Measurements from ENCODE around the gene DISC1. TPM values are rescaled to one million over a fixed set of nuclear protein-coding genes. Genes with fewer than 3 reads are reported as not detected.

DISC1 gene
- total RNA-seq, 1 experiment from 2014 or later, result 1.8 TPM

- no peaks in the 10 kb centered on the region for H3K27me3 ChIP-seq (ENCODE audit: insufficient read depth, low read length)
- H3K36me3 ChIP-seq (ENCODE audit: control insufficient read depth in 1 of 2, insufficient read depth in 2 of 2, low read length in 2 of 2), result no peaks in the 10 kb centered on the region
- H4K20me1 ChIP-seq (ENCODE audit: insufficient read depth), result no peaks in the 10 kb centered on the region
- TF ChIP-seq JUND (IDR thresholded peaks at IDR 0.05) (no peak), ELF1 (IDR thresholded peaks at IDR 0.05; ENCODE audit: borderline replicate concordance, low read depth) (no peak), ZFX (IDR thresholded peaks at IDR 0.05) (no peak), RAD21 (IDR thresholded peaks at IDR 0.05; ENCODE audit: low read depth) (no peak), POLR2AphosphoS5 (IDR thresholded peaks at IDR 0.05; ENCODE audit: low read depth, low read length) (no peak), SIN3A (IDR thresholded peaks at IDR 0.05; ENCODE audit: low read depth) (no peak), ZNF274 (IDR thresholded peaks at IDR 0.05; ENCODE audit: low read depth, low read length) (no peak), CTCF (IDR thresholded peaks at IDR 0.05 in 2 of 3, conservative IDR thresholded peaks at IDR 0.05 in 1 of 3; ENCODE audit: borderline replicate concordance in 1 of 3, insufficient read depth in 1 of 3, low read depth in 2 of 3, low read length in 2 of 3) (no peak), FOSL1 (IDR thresholded peaks at IDR 0.05; ENCODE audit: low read depth) (no peak), ZBTB33 (IDR thresholded peaks at IDR 0.05; ENCODE audit: extremely low read depth, insufficient replicate concordance, low read length) (no peak), REST (IDR thresholded peaks at IDR 0.05; ENCODE audit: low read depth) (no peak), MAX (IDR thresholded peaks at IDR 0.05) (no peak), POLR2A (IDR thresholded peaks at IDR 0.05; ENCODE audit: borderline replicate concordance, extremely low read depth, insufficient read depth, insufficient read length) (no peak), EZH2 (IDR thresholded peaks at IDR 0.05) (no peak), CBX3 (IDR thresholded peaks at IDR 0.05; ENCODE audit: low read depth) (no peak), EGR1 (IDR thresholded peaks at IDR 0.05; ENCODE audit: low read depth) (no peak), ATF3 (IDR thresholded peaks at IDR 0.05) (no peak), SRF (IDR thresholded peaks at IDR 0.05; ENCODE audit: low read depth) (no peak)
- H3K4me1 ChIP-seq (ENCODE audit: control insufficient read depth in 1 of 2, insufficient read depth in 2 of 2, low read length in 2 of 2), result no peaks in the 10 kb centered on the region
- H3K27ac ChIP-seq (ENCODE audit: low read depth, low read length), result no peak overlapping the region
- ATAC-seq (no peak), DNase-seq (ENCODE audit: low read depth, low spot score) (no peak)
- H3K4me2 ChIP-seq (ENCODE audit: low read length), result no peak overlapping the region
- H3K9me3 ChIP-seq (ENCODE audit: control insufficient read depth in 1 of 2, insufficient read depth in 1 of 2, low read depth in 1 of 2, low read length in 2 of 2), result no peaks in the 10 kb centered on the region
- no TSS peak for BruUV-seq (replicated peaks)
- no peaks in the 10 kb centered on the region for H3K9me2 ChIP-seq (ENCODE audit: insufficient read depth)
- no peaks in the 10 kb centered on the region for H3K79me2 ChIP-seq (ENCODE audit: insufficient read depth, low read length)
- ChIA-PET POLR2A (no interaction called here), CTCF (no interaction called here), RAD21 (ENCODE audit: low non-redundant PET in 1 of 2, low total read pairs in 2 of 2, uncharacterized antibody in 2 of 2, unreplicated experiment in 2 of 2) (no interaction called here)
- H3K9ac ChIP-seq (ENCODE audit: low read length), result no peak overlapping the region
- no peak overlapping the region for H2AFZ ChIP-seq (ENCODE audit: low read depth, low read length, poor library complexity, severe bottlenecking)
- intact Hi-C loops (cut with micrococcal nuclease), result no loop called here
- H3K4me3 ChIP-seq (replicated peaks in 1 of 2; ENCODE audit: low read depth in 1 of 2, low read length in 2 of 2), result no peak overlapping the region
These were observed 48.0 kb downstream of the DISC1 start for GRCh38 chr1:231674575-231674974.
